ENCODE results near the gene FGD6. TPM values are rescaled to one million over a fixed set of nuclear protein-coding genes. Genes with fewer than 3 reads are reported as not detected.

Gene FGD6
- total RNA-seq, 4 donors from 2014 or later = 25.8 to 46.5 (median 36.3) TPM

DNA sequence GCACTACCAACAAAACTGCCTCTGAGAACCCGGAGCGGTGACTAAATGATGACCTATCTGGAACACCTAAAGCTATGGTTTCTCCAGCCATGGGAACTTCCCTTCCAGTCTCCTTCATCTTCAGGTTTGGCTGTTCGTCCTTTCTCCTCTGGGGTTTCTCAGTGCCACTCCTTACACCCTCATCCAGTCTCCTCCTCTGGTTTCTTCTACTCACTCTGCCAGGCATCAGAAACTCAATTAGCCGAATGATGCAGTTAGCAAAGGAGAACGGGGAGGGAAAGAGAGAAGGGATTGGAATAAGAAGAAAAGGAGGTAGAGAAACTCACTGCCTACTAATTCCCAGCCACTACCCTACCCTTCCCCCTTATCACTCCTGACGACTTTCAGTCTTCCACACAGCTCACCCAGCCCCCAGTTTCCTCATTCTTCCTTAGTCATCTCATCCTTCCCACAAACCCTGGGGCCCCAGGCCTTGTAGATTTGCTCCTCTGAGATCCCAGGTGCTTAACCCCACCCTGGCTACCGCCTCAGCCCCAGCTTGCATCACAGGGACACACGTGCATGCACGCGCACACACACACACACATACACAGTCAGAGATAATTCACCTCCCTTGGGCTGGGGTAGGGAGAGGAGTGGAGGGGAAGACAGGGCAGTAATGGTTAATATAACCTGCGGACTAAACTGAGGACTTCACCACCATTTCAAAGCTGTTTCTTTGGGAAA, 13.0 kb downstream of the FGD6 start:
- TF ChIP-seq, protein P1, sequence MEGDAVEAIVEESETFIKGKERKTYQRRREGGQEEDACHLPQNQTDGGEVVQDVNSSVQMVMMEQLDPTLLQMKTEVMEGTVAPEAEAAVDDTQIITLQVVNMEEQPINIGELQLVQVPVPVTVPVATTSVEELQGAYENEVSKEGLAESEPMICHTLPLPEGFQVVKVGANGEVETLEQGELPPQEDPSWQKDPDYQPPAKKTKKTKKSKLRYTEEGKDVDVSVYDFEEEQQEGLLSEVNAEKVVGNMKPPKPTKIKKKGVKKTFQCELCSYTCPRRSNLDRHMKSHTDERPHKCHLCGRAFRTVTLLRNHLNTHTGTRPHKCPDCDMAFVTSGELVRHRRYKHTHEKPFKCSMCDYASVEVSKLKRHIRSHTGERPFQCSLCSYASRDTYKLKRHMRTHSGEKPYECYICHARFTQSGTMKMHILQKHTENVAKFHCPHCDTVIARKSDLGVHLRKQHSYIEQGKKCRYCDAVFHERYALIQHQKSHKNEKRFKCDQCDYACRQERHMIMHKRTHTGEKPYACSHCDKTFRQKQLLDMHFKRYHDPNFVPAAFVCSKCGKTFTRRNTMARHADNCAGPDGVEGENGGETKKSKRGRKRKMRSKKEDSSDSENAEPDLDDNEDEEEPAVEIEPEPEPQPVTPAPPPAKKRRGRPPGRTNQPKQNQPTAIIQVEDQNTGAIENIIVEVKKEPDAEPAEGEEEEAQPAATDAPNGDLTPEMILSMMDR (IDR thresholded peaks at IDR 0.05) = no peak
- TF ChIP-seq POLR2AphosphoS5 (IDR thresholded peaks at IDR 0.05) (no peak), EP300 (IDR thresholded peaks at IDR 0.05) (no peak), POLR2A (IDR thresholded peaks at IDR 0.05) (no peak)
- H3K4me1 ChIP-seq = peaks cover 14 to 64% (median 19%) of the 10 kb centered on the region in 3 donors
- no peaks in the 10 kb centered on the region for H3K27me3 ChIP-seq
- no peaks in the 10 kb centered on the region for H3K36me3 ChIP-seq
- 72 to 75% methylated on average over 8 to 11 of the region's 11 CpGs for WGBS, 2 donors (ENCODE audit: low coverage in 1 of 2)
- no peak overlapping the region for H3K4me3 ChIP-seq
- peak overlapping the region; percentile 76 to 89 (median 77) for H3K27ac ChIP-seq
- ATAC-seq = peak; percentile 50
- no peaks in the 10 kb centered on the region for H3K9me3 ChIP-seq

DNA sequence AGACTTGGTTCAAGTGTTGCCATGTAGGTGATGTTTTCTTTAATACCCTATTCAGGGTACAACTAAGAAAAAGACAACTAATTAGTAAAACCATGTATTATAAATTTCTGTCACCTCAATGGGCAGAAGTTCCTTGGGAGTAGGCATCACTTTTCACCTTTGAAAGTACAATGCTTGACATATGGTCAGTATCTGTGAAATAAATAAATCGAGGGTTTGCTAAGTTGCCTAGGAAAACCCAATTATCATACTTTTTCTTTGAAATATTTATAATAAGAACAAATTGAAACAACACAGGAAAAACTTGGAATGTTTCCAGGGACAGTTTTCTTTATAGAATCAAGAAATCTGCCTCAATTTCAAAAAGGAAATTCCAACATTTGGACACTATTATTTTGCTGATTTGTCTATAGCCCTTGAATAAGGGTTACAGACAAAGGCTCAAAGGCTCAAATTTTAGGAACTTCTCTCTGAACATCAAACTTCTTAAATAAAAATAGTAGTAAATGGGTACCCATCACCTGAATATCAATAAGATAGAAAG, 13.7 kb downstream of the FGD6 start:
- TF ChIP-seq POLR2AphosphoS5 (IDR thresholded peaks at IDR 0.05) = no peak
- no peak for TF ChIP-seq POLR2A (IDR thresholded peaks at IDR 0.05)
- no peak for TF ChIP-seq EP300 (IDR thresholded peaks at IDR 0.05)
- TF ChIP-seq, protein P1 (IDR thresholded peaks at IDR 0.05) = no peak
- Histone ChIP-seq H3K4me3 (no peak overlapping the region), H3K27me3 (no peaks in the 10 kb centered on the region), H3K4me1 (peaks cover 14 to 64% (median 19%) of the 10 kb centered on the region in 3 donors), H3K36me3 (no peaks in the 10 kb centered on the region), H3K27ac (peak overlapping the region; percentile 76 to 89 (median 77)), H3K9me3 (no peaks in the 10 kb centered on the region)
- WGBS, 2 donors (ENCODE audit: low coverage in 1 of 2) = 11 to 18% methylated on average over 1 of the region's 1 CpG
- ATAC-seq = no peak

DNA sequence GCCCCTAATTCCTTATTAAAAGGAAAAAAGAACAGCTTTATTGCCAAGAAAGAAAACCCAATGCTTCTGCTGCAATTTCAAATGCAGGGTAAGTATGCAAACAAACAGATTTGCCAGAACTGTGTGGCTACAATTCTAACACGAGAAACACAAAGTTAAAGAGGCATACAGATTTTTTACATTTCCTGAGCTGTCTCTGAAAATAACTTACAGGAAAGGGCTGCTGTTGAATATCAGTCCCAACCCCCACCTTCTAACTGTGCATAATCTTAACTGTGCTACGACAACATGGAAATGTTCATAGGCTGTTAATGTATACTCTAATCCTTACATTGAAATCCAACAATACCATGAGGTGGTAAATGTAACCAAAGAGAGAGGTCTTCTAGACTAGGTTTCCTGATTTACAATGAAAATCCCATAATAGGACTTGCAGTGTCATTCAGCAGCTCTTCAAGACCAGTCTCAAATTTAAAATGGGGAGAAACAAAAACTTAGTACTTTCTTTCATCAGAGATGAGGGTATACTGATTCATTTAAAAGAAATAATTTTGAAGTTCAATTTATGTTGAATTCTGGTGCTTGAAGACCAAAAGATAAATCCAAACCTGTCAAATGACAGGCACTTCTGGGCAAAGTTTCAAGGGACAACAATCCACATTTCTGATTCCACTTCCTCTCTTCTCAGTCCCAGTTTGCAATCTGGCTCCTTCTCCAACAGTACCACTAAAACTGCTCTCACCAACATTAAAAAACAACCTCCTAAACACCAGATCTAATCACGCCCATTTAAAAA, 14.4 kb downstream of the FGD6 start:
- TF ChIP-seq EP300 (IDR thresholded peaks at IDR 0.05) (no peak), POLR2AphosphoS5 (IDR thresholded peaks at IDR 0.05) (no peak), POLR2A (IDR thresholded peaks at IDR 0.05) (no peak)
- TF ChIP-seq, protein P1 (IDR thresholded peaks at IDR 0.05) = no peak
- Histone ChIP-seq H3K27me3 (no peaks in the 10 kb centered on the region), H3K4me1 (peaks cover 14 to 64% (median 19%) of the 10 kb centered on the region in 3 donors), H3K27ac (peak overlapping the region; percentile 50 to 89 (median 76)), H3K4me3 (no peak overlapping the region), H3K36me3 (no peaks in the 10 kb centered on the region), H3K9me3 (no peaks in the 10 kb centered on the region)
- 48 to 51% methylated on average over 3 of the region's 3 CpGs for WGBS, 2 donors (ENCODE audit: low coverage in 1 of 2)
- no peak for ATAC-seq

DNA sequence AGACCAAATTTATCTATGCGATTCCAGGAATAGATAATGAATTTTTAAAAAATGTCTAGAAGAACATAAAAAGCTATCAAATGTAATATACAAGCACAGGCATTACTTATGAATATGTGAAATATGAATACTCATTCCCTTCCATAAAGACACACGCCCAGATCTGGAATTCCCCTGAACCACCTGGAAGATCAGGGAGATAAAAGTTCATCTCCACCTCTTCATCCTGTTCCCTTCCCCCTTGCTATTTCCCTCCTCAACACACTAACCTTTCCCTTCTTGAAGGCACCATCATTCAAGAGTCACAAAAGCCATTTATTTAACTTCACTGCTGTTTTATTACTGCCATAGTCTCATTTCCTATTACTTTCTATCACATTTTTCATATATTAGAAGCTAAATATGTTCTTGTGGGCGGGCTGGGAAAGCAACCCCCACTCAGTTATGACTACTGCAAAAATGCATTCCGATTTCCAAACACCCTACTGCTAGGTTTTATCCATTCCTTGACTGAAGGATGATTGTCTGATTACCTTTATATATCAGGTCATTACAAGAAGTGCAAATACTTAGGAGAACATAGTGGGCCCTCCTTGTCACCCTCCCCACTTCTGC, 16.1 kb downstream of the FGD6 start:
- Histone ChIP-seq H3K4me3 (no peak overlapping the region), H3K27ac (peak overlapping the region in 2 of 4 donors; percentile 57 to 64), H3K27me3 (no peaks in the 10 kb centered on the region), H3K4me1 (peaks cover 14 to 60% (median 18%) of the 10 kb centered on the region in 3 donors), H3K36me3 (no peaks in the 10 kb centered on the region), H3K9me3 (no peaks in the 10 kb centered on the region)
- ATAC-seq = no peak
- TF ChIP-seq EP300 (IDR thresholded peaks at IDR 0.05) (no peak), POLR2A (IDR thresholded peaks at IDR 0.05) (no peak), POLR2AphosphoS5 (IDR thresholded peaks at IDR 0.05) (no peak)
- TF ChIP-seq, protein P1 (IDR thresholded peaks at IDR 0.05) = no peak
- WGBS, 2 donors (ENCODE audit: low coverage in 1 of 2) = 70 to 81% methylated on average over 4 of the region's 4 CpGs

Data from gastroesophageal sphincter (tissue), 4 donors.